GM18873 (cell line): ENCODE measurements around the gene PATJ.

ENCODE experiments used
- ATAC-seq: cut with Tn5 transposase; IDR thresholded peaks from one replicate; pipeline ENCODE4 v1.9.1; 2021; ENCODE audit warnings: mild to moderate bottlenecking, moderate library complexity, moderate number of reproducible peaks; ENCODE audit not compliant: unreplicated experiment, low FRiP score

PATJ gene

DNA sequence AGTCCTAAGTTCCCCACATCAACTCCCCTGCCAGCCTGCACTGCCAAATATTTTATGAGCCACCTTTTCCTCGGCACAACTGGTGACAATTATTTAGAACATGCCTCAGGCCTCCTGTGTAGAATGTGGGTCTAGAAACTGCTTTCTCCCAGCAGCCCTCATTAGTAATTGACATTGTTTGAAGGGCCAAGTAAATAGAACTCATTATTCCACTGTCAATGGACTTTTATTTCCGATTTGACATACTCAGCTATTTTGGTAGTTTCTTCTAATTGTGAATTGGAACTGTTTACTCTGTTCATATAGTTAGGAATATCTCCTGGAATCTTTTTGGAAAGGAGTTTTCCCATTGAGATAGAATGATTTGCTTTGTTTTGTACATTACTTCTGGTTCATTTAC is 283.6 kb downstream of the PATJ start:
- no peak for ATAC-seq

DNA sequence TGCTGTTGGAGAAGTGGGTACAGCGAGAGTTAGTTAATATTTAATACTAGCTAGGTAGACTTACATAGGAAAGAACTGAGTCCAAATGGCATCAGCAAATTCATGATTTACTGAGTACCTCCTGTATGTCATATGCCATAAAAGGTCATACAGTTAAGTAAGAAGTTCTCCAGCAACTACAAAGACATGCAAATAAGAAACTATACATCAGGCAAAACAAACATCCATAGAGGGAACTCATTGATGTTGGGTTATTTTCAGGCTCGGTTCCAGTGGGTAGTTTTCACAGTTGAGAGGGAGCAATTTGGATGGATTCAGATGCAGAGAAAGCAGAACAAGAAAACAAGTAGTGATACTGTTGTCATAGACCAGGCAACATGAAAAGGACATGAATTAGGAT is 287.4 kb downstream of the PATJ start:
- ATAC-seq = no peak

DNA sequence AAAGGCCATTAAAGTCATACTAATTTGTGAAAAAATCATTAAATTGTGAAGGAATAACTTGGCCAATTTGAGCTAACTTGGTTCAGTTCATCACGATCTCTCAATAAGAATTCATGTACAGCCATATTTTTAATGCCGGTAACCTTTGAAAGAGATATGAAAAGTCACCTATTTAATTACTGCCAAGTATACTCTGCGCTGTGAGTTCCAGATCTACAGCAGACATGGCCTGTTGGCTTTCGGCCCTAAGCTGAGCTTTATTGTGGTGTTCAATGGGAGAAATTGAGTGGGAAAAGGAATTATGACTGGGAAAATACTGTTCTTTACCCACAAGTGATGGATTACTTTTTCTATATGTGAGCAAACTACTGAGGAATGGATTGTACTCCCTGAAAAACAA is 292.5 kb downstream of the PATJ start:
- ATAC-seq = no peak

DNA sequence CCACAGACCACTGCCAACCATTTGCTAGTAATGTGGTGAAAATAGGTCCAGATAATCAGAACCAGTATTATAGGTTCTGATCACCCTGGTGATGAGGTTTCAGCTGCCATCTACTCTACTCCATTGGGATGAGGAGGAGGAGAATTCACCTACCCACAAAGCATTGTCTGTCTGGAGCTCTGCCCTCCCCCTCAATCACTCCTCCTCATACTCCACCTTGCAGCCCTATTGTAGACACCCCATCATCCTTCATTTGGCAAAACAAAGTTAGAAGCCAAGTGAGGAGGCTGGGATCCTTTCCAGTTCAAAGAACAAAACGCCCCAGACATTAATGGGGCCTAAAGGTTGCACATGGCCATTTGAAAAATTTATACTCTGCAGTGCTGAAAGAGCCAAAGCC is 295.0 kb downstream of the PATJ start:
- ATAC-seq = no peak

DNA sequence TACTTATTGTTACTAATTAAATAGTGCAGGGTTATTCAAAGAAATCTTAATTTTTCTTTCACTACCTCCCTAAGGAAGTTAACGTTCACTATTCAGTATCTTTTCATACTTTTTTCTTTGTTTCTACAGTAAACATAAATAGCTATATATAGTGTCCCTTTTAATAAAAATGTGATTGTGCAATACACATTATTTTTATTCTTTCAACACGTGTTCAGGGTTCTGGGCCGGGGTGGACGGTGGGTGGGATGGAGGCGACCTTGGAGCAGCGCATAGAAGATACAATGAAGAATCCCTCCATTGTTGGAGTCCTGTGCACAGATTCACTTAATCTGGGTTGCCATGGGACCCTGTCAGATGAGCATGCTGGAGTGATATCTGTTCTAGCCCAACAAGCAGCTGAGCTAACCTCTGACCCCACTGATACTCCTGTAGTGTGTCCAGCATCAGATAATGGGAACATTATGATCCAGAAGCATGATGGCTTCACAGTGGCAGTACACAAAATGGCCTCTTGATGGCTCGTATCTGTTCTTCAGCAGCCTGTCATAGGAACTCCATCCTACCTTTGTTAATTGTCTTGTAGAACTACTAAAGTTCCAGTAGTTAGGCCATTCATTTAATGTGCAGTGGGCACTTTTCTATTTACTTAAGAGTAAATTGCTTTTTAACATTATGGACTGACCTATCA is 296.5 kb downstream of the PATJ start:
- ATAC-seq = no peak

DNA sequence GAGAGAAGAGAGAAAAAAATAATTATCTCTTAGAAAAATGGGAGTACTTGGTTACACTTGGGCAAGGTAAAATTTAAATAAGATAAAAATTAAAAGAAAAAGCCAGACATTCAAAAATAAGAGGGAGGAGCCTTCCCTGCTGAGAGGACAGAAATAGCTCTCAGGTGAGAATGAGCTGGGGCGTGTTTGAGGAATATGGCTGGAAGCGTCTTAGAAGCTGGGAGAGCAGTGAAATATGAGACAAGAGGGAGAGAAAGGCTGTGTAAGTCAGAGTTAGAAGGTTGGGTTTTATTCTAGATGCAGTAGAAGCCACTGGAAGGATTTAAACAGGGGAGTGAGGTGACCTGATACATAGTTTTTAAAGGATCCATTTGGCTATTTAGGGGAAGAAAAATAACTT is 298.2 kb downstream of the PATJ start:
- no peak for ATAC-seq

DNA sequence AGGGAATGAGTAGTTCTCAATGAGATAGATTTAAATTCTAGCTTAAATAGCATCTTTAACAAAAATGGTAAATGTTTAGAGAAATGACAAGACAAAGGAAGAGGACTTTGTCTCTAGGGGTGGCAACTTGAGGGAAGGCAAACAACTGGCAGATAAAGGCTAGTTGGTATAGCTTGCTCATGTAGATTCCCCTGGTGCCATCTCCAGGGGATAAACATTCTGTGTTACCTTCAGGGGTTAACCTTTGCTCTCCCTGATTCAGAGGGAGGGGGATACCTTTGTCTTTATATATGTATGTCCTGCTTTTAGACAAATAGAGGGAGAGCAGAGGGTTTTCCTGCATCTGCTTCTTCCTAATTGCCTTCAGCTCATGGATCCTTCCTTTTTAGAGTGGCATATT is 298.7 kb downstream of the PATJ start:
- no peak for ATAC-seq

DNA sequence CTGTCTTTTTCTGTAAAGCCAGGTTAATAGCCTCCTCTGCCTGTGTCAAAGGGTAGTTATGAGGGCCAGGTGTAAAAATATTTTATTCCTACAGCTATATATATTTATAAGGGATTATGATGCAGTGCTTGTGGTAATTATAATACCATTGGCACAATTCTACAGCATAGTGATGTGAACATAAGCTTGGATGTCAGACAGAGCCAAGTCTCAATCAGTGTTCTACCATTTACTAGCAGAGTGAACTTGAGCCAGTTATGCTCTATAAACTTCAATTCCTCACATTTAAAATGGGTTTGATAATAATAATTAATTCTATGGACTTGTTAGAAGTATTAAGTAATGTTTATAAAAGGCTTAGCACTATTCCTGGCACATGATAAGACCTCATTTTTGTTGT is 300.9 kb downstream of the PATJ start:
- no peak for ATAC-seq

DNA sequence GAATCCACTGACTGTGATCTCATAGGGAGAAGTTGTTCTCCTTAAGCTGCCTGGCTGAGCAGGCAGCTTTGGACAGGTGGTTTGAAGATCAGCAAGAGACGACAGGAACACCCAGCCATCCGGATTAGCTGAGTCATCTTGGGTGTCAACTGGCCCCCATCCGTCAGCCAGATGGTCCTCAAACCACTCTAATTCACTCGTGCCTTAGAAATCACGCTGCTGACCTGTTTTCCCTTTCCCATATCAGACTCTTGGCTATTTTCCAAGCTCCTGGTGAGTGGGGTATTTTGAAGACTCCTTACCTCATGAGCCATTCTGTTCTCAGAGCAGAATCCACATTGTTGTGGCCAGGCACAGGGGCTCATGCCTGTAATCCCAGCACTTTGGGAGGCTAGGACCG is 303.3 kb downstream of the PATJ start:
- no peak for ATAC-seq

DNA sequence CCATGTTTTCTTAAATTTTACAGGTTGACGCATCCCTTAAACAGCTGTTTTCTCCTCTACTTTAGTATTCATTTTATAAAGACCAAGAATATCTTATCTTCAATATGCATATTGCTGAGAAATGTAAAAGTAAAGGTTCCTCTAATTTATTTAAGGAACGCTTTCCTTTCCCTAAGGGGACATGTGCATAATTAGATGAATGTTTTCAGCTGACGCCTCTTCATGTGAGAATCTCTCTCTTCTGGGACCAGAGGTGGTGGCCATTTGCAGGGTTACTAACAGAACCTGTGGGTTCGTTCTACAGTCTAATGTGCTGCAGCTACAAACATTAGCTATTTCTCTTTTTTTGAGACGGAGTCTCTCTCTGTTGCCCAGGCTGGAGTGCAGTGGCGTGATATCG is 304.6 kb downstream of the PATJ start:
- ATAC-seq = no peak

DNA sequence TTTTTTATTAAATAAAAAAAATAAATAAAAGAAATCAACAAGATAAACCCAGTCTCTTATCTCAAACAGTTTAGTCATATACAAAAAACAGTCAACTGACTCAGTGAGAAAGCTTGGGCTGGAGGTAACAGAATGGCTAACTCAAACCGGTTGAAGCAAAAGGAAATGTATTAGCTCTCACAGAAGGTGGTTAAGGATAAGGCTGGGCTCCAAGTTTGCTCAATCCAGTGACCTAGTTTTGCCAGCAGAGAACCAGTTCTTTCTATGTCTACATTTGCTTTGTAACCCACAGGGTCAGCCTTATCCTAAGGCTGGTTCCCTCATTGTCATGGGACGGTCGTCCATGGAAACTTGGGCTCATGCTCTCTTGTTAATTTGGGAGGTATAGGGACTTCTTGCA is 307.9 kb downstream of the PATJ start:
- ATAC-seq = no peak

DNA sequence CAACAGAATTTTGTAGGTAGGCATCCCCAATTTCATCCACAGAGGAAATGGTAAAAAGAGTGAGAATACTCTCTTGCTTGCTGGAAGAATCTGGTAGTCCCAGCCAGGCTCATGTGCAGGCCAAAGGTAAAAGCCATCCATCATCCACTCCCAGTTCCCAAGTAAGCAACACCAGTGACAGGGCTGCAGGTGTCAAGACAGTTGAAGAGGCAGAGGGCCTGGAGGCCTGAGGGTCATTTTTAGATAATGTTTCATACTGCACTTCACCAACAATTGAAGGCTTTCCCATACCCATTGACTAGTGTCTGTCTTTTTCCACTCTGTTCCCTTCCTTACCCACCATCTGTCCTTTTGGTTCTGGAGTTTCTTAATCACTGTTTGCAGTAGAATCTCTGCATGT is 310.7 kb downstream of the PATJ start:
- ATAC-seq = no peak

DNA sequence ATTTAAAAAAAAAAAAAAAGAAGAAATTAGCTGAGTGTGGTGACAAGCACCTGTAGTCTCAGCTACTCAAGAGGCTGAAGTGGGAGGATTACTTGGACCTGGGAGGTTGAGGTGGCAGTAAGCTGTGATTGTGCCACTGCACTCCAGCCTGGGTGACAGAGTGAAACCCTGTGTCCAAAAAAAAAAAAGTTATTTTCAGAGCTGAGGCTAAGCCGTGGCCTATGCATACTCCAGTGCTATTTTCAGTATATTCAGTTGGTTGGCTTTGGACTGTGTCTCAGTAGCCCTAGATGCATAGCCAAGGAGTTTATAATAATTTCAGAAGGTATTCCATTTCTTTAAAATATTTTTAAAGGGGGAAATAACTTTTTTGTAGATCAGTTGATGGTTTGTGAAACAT is 311.9 kb downstream of the PATJ start:
- ATAC-seq = no peak

DNA sequence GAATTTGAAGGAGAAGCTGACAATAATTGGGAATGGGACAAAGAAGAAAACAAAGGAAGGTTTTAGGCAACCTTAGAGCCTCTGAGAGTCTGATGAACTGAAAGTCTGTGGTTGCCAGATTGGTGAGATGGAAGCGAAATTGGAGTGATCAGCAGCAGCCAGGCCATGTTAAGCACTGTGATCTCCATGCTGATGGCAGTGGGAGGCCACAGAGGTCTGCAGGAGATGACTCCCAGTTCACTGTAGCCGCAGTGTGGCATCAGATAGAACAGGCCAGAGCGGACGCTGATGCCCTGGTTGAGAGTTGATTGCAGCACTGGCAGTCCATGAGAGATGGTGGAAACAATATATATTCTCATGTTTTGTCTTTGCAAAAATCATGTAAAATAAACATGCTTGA is 314.9 kb downstream of the PATJ start:
- ATAC-seq = no peak

DNA sequence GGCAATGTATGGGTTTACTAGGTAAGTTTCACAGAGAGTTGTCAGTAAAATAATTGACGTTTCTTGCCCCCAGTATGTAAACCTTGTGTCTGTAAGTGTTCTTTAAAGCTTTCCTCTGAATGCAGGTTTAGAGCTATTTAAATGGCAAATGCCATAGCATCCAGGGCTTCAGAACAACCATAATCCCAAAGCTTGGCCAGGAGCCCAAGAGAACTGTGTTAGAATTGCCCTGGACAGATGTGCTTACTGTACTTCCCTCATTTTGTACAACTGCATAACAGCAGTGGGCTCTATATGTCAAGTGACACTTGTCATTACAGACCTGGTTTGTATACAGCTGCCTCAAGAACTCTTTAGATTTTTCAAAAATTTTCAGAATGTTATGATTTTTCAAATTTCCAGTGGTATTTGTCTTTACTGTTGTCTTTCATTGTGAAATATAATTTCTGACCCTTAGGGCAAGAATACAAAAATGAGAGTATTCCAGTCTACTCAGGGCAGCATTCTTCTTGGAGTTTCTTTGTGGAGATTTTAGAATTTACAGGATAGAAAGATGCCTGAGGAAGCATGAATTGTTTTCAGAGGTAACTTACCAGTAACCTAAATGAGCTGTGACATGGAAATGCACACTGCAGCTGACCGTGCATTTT is 315.5 kb downstream of the PATJ start:
- ATAC-seq = no peak

DNA sequence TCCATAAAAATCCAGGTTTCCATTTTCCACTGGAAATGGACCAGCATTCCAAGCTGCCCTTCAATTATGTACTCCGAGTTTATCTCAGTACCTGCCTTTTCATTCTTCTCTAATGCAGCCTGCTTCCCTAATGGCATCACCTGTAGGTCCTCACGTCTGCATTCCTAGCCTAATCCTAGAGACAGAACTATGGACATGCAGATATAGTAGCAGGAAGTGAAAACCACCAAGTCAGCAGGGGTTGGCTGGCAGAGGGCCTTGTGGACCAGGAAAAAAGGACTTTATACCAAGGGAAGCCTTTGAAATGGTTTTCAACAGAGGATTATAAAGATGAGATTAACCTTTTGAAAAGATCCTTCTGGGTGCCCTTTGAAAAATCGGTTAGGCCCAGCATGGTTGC is 316.7 kb downstream of the PATJ start:
- ATAC-seq = no peak

DNA sequence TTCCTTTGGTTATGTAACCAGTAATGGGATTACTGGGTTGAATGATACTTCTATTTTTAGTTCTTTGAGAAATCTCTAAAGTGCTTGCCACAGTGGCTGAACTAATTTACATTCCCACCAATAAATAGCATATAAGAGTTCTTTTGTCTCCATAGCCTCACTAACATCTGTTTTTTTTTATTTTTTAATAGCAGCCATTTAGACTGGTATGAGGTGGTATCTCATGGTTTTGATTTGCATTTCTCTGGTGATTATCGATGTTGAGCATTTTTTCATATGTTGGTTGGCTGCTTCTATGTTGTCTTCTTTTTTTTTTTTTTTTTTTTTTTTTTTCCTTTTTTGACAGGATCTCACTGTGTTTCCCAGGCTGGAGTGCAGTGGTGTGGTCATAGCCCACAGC is 319.8 kb downstream of the PATJ start:
- ATAC-seq = no peak

DNA sequence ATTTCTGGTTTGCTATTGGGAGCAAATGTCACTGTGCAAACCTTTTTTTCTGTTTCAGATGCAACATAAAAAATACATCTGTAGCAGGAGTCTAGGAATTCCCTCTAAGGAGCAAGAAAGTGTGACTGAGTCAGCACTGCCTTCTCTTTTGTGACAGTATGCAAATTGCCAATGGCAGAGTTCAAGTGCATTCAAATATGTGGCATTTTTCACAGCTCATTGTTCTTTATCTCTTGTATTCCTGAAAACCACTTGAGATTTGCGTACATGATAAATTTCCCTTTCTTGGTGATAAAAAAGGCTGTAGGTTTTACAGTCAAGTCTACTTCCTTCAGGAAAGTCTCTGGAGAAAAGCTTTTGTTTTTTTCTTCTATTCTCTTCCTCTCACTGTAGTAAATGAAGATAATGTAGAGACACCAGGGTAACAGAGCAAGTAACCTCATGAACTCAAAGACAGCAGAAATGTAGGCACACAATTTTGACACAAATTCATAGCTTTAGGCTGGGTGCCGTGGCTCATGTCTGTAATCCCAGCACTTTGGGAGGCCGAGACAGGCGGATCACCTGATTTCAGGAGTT is 322.6 kb downstream of the PATJ start:
- no peak for ATAC-seq

DNA sequence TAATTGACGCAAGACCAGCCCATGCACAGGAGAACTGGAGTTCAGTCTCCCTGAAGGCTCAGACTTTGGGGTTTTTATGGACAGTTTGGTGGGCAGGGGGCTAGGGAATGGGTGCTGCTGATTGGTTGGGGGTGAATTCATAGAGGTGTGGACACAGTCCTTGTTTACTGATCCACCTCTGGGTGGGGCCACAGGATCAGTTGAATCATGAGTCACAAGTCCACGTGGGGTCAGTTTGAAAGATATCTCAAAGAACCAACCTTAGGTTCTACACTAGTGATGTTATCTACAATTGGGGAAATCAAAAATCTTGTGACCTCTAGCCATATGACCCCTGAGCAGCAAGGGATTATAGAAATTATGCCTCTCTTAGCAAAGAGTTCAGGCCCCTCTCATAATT is 324.4 kb downstream of the PATJ start:
- no peak for ATAC-seq

DNA sequence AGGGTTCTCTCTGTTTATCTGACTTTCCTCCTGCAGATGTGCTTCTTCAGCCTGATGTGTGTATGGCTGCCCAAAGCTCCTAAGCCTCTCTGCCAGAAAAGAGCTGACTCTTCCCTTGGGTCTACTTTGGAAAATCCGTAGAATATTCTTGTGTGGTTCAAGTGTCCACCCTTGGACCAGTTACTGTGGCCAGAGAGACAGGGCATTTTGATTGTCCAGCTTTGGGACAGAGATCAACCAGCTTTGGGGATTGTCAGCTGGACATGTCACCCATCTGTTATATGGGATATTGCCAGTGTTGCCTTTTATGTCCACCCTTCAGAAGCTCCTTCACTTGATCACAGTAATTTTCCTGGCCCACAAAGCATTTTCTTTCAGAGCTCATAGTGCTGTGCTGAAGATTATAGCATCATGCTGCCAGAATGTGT is 326.1 kb downstream of the PATJ start:
- ATAC-seq = no peak

DNA sequence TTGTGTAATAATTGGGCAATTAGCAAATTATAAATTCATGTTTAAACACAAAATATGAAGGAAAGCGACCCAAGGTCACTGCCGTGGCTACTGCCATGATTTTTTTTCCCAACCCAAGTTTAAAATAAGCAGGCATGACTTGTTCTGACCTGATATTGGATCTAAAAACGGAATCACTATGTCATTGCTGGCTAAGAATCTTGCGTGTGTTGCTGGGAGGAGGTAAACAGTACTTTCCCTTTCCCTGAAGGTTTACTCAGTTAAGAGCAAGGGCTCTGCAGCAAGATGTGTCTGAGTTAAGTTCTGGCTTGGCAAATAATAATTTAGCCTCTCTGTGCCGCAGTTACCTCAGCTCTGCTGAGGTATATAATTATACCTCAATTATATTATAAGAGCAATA is 326.7 kb downstream of the PATJ start:
- no peak for ATAC-seq

DNA sequence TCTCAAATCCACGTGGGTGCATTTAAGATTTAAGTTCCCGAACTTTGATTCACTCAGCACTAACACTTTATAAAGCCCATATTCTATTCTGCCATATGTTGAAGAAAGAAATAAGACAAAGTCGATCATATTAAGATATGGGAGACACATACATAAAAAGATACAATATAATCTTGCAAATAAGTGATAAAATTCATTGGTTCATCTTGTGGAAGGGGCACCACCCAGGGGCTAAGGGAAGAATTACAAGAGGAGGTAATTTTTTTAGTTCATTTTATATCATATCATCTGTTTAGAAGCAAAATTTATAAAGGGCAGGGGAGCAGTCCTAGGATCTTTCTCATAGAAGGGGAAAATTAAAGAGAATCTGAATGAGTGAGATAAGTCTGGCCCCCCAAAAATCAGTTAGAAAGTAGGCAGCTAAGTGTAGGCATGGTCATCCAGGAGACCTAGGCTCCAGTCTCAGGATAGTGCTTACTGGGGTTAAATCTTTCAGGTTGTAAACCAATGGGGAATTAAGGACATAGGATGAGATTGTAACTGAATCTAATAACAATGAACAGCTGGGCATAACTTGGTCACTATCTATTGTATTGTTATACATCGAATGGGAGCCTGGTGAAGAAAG is 328.2 kb downstream of the PATJ start:
- no peak for ATAC-seq
